Endometrial microvascular endothelial cells (primary cell): ENCODE measurements around the gene BRD3OS. TPM values are rescaled to one million over a fixed set of nuclear protein-coding genes. Genes with fewer than 3 reads are reported as not detected.

Source experiments
- in situ Hi-C: cut with HindIII; loops from 2 replicates; pipeline ENCODE4 v1.10.0; 2017; ENCODE audit warnings: low sequenced_read_pairs, low pct_unique_long_range_greater_than_20kb; ENCODE audit errors: inconsistent ontology term
- total RNA-seq: library from RNA; depleted of rRNA; stranded (reverse); fragments of >200 nt; gene quantifications from one replicate; pipeline ENCODE4 v1.2.3, GENCODE V29; 2015; ENCODE audit errors: inconsistent ontology term

The BRD3OS gene, protein sequence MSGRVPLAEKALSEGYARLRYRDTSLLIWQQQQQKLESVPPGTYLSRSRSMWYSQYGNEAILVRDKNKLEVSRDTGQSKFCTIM
- total RNA-seq, result 18.4 TPM

DNA sequence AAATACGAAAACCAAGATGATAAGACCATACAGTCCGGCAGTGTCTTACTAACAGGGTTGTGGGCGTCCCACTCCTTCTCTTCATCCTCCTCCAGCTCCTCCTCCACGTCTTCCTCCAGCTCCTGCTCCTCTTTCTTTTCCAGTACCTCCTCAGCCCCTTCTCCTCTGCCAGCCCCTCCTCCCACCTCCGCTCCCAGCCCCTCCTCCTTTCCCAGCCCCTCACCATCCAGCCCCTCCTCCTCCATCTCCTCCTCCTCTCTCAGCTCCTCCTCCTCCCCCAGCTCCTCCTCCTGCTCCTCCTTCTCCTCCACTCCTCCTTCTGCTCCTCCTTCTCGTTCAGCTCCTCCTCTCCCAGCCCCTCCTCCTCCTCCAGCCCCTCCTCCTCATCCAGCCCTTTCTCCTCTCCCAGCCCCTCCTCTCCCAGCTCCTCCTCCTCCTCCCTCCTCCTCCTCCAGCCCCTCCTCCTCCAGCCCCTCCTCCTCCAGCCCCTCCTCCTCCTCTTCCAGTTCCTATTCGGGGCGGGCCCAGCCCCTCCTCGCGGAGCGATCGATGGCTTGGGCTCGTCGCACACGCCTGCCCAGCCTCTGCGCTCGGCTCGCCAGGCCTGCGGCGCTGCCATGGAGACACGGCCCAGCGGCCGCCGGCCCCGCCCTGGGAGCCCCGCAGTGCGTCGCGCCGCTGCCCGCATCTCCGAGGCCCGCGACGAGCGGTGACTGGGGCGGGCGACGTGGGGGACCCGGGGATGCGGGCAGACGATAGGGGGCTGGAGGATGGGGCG lies at the start of gene BRD3OS:
Gene BRD3OS, plus strand, starts transcription at position 654 of the 778 bp plus-strand sequence. CDS start 1,267 bp downstream, outside the sequence.
- in situ Hi-C loops, result no loop called here

DNA sequence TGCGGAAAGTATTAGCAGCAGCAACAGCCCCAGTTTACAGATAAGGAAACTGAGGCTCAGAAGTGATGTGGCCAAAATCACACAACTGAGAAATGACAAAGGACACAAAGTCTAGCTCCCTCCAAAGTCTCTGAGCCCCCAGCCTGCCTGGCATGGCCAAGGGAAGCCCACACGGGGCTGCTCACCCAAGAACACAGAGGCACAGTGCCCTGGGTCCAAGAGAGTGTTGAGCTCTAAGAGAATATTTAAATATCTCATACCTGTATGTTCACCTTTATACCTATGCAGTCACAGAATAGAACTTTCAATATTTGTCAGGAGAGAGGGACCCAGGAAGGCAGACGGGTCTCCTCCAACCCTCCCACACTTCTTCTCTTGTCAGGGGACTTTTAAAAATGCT lies 49.8 kb upstream of the BRD3OS start:
- in situ Hi-C loops, result loop anchor here (25.0 kb wide), 1 partner anchor 188 kb away; no protein-coding TSS in a partner anchor

DNA sequence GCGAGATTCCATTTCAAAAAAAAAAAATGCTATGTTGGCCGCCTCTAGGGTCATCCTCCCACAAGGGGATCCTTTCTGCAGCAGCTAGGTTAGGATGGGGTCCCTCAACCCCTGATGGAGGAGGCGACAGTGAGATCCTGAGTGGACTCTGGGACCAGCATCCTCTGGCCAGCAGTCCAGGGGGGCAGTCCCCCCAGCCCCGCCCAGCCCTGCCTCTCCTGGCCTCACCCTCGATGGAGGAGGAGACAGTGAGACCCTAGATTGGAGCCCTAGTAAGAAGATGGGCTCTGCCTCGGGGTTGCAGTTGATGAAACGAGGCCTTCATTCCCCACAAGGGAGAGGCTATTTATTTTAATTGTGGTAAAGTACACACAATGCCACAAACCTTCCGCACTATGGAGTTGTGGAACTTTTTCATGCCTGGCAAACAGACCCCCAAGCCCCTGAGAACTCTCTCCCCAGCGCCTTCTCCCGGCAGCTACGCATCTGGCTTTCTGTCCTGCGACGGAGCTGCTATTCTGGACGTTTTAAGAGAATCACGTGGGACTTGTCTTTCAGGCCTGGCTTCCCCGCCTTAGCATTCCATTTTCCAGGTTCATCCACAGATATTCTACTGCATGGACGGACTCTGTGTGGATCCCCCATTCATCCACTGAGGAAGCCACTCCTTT lies 49.0 kb upstream of the BRD3OS start:
- in situ Hi-C loops, result loop anchor here (25.0 kb wide), 1 partner anchor 189 kb away; no protein-coding TSS in a partner anchor

DNA sequence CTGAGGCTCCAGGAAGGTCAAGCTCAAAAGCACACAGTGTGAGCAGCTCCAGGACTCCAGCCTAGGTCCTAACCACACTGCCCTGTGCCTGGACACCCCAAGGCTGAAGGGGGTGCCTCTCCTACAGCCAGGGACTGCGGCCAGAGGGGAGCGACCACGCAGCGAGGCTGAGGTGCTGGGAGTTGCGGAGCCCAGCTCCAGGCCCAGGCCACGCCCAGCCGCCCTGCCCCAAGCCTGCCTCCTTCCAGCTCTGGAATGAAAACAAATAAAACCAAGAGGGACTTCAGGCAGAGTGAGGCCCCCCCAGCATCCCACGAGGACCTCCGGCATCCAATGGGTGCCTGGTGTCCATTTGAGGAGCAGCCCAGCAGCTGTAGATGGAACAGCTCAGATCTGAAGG lies 48.4 kb upstream of the BRD3OS start:
- in situ Hi-C loops, result loop anchor here (25.0 kb wide), 1 partner anchor 190 kb away; no protein-coding TSS in a partner anchor

DNA sequence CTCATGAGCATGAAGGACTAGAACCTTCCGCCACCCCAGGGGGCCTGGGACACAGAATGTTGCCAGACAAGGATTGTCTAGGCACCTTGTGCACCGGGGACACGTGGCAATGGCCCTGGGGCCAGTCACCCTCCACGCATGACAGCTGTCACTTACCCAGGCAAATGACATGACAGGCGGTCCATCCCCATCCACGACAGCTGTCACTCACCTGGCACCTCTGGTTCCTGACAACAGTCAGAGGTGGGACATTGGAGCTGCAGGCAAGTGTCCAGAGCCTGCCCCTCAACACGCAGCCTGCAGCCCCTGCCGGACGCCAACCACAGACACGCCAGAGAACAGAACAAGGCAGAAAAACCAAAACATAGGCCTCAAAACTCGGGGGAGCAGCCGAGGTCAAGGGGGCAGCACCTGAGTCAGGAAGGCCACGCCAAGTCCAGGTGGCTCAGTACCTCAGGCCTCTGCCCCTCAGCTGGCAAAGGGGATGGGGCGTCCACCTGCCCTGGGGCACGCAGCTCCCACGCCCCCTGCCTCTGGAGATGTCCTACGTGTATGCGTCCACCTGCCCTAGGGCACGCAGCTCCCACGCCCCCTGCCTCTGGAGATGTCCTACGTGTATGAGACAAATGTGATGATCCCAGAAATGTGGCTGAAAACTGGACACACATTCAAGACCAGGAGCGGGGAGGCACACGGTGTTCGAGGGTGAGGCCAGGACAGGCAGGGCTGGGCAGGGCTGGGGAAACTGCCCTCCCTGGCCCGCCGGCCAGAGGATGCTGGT lies 47.7 kb upstream of the BRD3OS start:
- in situ Hi-C loops, result loop anchor here (25.0 kb wide), 1 partner anchor 190 kb away; no protein-coding TSS in a partner anchor

DNA sequence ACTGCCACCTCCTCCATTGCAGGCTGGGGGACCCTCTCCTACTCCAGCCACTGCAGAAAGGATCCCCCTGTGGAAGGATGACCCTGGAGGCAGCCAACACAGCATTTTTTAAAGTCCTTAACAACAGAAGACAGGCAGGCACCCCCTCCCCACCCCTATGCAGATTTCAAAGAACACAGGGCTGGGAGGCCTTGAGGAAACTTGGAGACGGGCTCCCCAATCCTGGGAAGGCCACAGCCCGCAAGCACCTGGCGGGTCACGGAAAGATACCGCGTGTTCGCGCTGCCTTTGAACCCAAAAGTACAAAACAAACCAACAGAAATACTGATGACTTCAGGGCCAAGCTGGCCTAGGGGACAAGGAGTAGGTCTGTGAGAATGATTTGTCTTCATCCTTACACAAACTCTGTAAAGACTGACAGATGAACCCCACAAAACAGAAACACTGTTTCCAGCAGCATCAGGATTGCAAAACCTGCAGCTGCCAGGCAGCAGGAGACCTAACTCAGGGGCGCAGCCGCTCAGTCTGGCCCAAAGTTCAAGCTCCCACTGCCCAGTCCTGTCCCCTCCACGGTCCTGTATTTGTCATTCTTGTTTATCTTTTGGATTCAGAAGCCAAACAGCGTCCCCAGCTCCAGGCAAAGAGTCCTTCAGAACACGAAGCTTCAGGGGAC lies 46.9 kb upstream of the BRD3OS start:
- in situ Hi-C loops, result loop anchor here (25.0 kb wide), 1 partner anchor 191 kb away; no protein-coding TSS in a partner anchor

DNA sequence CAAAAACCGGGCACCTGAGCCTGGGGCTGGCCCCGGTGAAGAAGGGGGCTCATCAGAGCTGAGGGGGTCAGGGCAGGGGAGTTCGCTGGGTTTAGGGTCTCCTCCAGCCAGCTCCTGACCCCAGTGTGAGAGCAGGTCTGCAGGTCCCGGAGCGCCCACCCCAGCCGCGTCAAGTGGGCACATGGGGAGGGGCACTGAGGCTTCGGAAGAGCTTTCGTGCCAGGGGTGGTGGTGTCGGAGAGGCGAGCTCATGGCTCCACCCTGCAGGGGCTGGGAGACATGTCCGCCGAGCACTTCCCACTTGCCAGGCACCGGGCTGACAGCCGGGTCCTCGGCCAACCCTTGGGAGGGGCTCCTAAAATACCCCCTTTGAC lies 46.4 kb upstream of the BRD3OS start:
- in situ Hi-C loops, result loop anchor here (25.0 kb wide), 1 partner anchor 192 kb away; no protein-coding TSS in a partner anchor

DNA sequence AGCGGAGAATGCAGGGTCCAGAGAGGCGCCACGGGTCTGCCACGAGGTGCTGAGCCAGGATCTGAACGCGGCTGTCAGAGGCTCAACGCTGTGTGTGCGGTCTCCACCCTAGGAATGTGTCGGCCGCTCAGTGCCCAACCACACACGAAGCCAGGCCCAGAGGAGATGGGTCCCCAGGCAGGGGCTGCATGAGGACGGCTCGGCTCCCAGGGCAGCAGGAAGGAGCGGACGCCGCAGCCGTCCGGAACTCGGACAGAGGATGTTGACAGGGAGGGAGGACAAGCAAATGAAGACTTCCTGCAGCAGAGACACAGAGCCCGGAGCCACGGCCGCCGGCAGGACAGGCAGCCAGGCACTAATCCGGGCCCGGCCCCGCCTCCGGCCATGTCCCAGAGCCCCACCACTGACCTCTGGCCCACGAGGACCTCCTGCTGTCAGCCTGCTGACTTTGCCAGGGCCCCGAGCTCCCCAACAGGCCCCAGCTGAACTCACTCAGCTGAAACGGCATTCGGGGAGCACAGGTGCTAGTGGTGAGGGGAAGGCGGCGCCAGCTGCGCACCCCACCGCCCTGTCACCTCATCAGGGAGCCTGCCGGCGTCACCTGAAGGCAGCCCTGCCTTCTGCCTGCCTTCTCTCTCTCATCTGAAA lies 45.9 kb upstream of the BRD3OS start:
- in situ Hi-C loops, result loop anchor here (25.0 kb wide), 1 partner anchor 192 kb away; no protein-coding TSS in a partner anchor

DNA sequence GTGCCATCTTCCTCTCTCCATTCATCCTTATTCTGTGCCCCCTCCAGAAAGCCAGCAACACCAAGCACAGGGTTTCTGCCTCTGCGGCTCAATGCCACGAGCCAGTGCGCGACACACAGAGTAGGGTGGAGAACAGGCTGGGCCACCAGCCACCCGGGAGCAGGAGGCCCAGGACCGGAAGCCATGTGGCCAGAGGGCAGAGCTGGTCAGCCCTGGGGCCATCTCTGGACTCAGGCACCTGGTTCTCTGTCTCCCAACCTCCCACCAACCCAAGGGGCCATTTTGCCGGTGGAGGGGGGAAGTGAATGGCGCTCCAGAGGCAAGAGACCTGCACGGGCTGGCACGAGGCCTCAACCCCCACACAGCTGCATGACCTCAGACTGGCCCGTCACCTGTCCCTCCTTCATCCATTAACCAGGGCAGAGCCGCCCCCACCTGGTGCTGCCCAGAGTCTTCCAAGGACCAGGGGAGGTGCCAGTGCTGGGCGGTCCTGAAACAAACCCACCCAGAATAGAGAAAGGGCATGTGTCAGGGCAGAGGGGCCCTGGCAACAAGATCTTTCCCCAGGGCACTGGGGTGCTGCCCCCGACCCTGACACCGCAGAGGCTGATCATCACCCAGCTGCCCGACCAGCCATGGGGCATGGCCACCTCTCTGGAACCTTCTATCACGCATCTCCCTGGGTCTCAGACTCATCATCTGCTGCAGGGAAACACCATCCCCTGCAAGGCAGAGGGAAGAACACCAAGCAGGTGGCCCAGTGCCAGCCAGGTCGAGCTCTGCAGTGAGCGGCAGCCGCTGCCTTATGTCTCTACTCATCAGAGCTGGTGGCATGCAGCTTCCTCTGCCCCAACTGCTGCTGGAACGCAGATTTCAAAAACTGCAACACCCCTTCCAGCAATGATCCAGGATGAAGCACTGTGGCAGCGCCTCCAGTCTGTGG lies 45.1 kb upstream of the BRD3OS start:
- in situ Hi-C loops, result loop anchor here (25.0 kb wide), 1 partner anchor 193 kb away; no protein-coding TSS in a partner anchor

DNA sequence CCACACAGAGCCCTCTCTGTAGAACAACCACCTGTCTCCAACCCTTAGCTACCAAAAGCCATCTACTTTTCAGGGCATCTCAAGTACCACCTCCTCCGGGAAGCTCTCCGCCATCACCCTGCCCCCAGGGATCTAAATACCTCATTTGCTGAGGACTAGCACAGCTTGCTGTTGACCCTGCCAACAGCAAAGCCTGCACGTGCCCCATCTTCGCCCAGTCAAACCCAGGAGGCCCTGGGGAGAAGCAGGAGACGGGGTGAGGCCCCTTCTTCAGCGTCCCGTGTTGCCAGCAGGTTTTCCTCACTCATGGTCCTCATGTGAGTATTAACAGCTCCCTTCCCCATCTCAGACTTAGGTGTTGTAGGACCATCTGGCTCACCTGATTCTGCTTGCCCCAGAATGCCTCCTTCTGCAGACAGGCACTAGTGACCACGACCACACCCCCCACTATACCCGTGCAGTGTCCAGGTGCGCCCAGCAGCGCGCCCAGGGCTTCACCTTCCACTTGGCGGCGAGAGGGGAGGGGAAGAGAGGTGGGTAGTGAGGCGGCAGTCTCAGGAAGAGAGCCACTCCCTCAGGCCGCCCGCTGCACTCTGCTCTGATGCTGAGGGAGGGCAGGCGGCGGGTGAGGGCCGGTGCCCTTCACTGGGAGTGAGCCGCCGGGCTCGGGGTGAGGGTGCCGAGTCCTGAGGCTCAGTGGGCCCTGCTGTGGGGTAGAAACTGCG lies 44.3 kb upstream of the BRD3OS start:
- in situ Hi-C loops, result loop anchor here (25.0 kb wide), 1 partner anchor 194 kb away; no protein-coding TSS in a partner anchor

DNA sequence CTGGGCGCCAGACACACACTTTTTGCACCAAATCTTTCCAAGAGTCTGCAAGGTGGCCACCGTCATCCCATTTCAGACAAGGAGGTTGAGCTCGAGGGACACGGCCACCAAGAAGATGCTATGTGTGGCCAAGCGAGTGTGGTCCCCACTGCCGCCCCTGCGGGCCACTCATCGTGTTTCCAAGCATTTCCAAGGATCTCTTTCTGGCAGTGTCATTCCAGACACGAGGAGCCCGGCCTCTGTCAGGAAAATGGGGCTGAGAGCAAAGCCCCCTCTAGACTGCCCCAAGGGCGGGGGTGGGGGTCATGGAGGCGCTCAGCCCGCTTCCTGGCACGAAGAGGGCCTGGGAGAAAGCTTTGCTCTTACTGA lies 43.7 kb upstream of the BRD3OS start:
- in situ Hi-C loops, result loop anchor here (25.0 kb wide), 1 partner anchor 194 kb away; no protein-coding TSS in a partner anchor

DNA sequence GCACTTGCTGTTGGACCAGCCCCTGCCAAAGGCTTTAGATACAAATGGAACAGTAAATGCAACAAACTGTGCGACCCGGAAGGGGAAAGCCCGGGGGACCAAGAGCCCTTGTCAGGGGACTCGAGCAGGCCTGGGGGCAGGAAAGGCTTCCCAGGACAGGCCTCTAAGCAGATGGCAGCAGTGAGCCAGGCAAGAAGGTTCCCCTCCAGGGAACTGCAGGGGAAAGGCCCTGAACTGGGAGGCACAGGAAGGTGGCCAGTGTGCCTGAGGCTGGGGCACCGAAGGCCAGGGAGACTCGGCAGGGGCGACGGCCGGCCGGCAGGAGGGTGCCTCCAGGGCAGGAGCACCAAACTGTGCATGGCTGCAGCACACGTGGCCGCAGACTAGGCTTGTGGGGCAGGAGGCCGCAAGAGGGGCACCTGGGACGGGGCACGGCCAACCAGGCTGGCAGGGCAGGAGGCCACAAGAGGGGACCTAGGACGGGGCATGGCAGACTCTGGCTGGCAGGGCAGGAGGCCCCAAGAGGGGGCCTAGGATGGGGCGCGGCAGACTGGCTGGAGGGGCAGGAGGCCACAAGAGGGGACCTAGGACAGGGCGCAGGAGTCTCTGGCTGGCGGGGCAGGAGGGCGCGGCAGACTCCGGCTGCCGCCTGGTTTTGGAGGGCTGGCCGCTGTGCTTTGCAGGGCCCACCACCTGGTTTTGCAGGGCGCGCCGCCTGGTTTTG lies 43.2 kb upstream of the BRD3OS start:
- in situ Hi-C loops, result loop anchor here (25.0 kb wide), 1 partner anchor 195 kb away; no protein-coding TSS in a partner anchor

DNA sequence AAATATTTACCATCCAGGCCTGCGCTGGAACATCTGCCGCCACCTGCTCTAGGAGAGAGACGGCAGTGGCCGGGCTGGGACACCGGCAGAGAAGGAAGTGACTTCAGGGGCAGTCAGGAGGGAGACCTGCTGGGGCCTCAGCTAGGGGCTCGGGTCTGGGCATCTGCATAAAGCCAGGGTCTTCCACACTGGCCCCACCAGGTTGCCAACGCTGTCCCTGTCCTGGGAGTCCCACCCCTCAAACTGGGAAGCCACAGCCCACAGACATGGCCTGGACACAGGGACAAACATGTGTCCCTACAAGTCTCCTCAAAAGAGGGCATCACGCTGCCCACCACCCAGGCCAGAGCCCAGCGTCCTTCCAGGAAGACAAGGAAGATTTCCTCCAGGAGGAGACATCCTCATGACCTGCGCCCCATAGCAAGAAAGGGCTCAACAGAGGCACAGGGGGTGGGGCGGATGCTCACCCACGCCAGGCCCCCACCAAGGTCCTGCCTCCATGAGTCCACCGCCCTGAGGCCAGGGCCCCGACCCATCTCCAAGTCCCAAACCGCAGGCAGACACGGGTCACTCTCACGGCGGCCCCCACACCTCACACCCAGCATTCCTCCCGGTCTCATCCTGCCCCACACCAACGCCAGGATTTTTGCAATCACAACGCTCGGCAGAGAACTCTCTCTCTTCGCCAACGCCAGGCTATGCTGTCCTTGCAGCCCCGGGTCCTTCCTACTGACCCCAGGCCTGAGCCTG lies 42.1 kb upstream of the BRD3OS start:
- in situ Hi-C loops, result loop anchor here (25.0 kb wide), 1 partner anchor 196 kb away; no protein-coding TSS in a partner anchor

DNA sequence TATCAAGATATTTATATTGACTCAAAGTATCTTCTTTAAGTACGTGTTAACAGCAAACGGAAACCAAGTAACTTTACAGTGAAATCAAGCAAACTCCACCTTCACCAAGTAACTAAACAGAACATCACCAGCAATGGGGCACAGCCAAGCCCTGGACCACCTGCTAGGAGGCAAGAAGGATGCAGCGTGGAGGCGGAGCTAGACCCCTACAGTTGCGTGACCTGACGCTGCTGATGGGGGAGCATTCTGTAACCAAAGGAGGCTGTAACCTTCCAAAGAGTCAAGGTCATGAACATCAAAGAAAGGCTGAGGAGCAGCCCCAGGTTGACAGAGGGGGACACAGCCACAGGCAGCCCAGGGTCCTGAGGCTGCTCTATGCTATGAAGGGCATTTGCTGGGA lies 39.2 kb upstream of the BRD3OS start:
- in situ Hi-C loops, result loop anchor here (25.0 kb wide), 1 partner anchor 199 kb away; no protein-coding TSS in a partner anchor
